HCT116 (cell line): ENCODE data around the gene ITGBL1. TPM values are rescaled to one million over a fixed set of nuclear protein-coding genes. Genes with fewer than 3 reads are reported as not detected.

Experiments used
- ATAC-seq: fragments of 200-7000 bp; cut with Tn5 transposase; 2 replicates; pipeline ENCODE4 v1.9.1; 2020; ENCODE audit warnings: mild to moderate bottlenecking, moderate library complexity
- BruUV-seq: library from RNA; stranded (reverse); fragments of 400-500 nt; replicated peaks from 2 replicates; lab custom pipeline; 2021; lab: Mats Ljungman, UMichigan
- CTCF ChIA-PET: fragments of 300-600 bp; sonication (Branson Sonifier 250); formaldehyde crosslinking; loops from one replicate; lab custom pipeline; 2021; ENCODE audit warnings: antibody characterized with exemption; lab: Charles Lee
- POLR2A ChIA-PET: fragments of 300-600, 350-600 bp; sonication (Branson Sonifier 250); formaldehyde crosslinking; loops from one replicate; lab custom pipeline; 2021; ENCODE audit warnings: antibody characterized with exemption; lab: Charles Lee
- RAD21 ChIA-PET, 2 experiments: fragments of 300-600 bp; sonication (Branson Sonifier 250); formaldehyde crosslinking; loops; one replicate each; lab custom pipeline; 2023; ENCODE audit warnings: low total read pairs in 2 of 2; ENCODE audit not compliant: uncharacterized antibody in 2 of 2, unreplicated experiment in 2 of 2, low non-redundant PET in 1 of 2; lab: Charles Lee
- DNase-seq: peaks from one replicate; pipeline ENCODE4 v3.0.0-alpha.2; 2010; ENCODE audit warnings: low read depth, low spot score
- H2AFZ ChIP-seq: fragments of 200-600 bp; shearing (Covaris generic), sonication (generic); 2 replicates; pipeline ENCODE4 v1.6.1; 2017; ENCODE audit warnings: low read depth, mixed run types, mixed read lengths, antibody characterized with exemption, low read length; ENCODE audit not compliant: poor library complexity, severe bottlenecking
- H3K27ac ChIP-seq: 2 replicates; pipeline ENCODE4 v1.5.1; 2012; ENCODE audit warnings: low read depth, low read length
- H3K27me3 ChIP-seq: fragments of 200-600 bp; sonication (generic); 2 replicates; pipeline ENCODE4 v1.6.1; 2016; ENCODE audit warnings: mixed run types, low read length, mixed read lengths; ENCODE audit not compliant: insufficient read depth
- H3K36me3 ChIP-seq, 2 experiments: fragments of 200-500 bp in 1 of 2; fragments of 200-600 bp in 1 of 2; sonication (Bioruptor generic) in 1 of 2; sonication (generic) in 1 of 2; 2 replicates each; pipeline versions ENCODE4 v1.5.1 to v1.6.1; 2014 to 2016; ENCODE audit warnings: low read length in 2 of 2, inconsistent platforms in 1 of 2, mixed read lengths in 1 of 2, mixed run types in 1 of 2; ENCODE audit not compliant: insufficient read depth in 2 of 2, control insufficient read depth in 1 of 2
- H3K4me1 ChIP-seq, 2 experiments: fragments of 200-600 bp in 1 of 2; sonication (generic) in 1 of 2; 2 replicates each; pipeline versions ENCODE4 v1.5.1 to v1.6.1; 2012 to 2017; ENCODE audit warnings: low read length in 2 of 2, inconsistent platforms in 1 of 2, mild to moderate bottlenecking in 1 of 2, mixed read lengths in 1 of 2, mixed run types in 1 of 2, moderate library complexity in 1 of 2; ENCODE audit not compliant: insufficient read depth in 2 of 2, control insufficient read depth in 1 of 2
- H3K4me2 ChIP-seq: fragments of 200-600 bp; sonication (generic); 2 replicates; pipeline ENCODE4 v1.6.1; 2017; ENCODE audit warnings: mixed run types, low read length, mixed read lengths
- H3K4me3 ChIP-seq, 2 experiments: fragments of 200-600 bp in 1 of 2; sonication (generic) in 1 of 2; replicated peaks in 1 of 2; 2 replicates each; pipeline ENCODE4 v1.5.1; 2011 to 2016; ENCODE audit warnings: low read length in 2 of 2, control low read depth in 1 of 2, low read depth in 1 of 2, mild to moderate bottlenecking in 1 of 2, mixed read lengths in 1 of 2, mixed run types in 1 of 2
- H3K79me2 ChIP-seq: fragments of 200-600 bp; sonication (generic); 2 replicates; pipeline ENCODE4 v1.6.1; 2017; ENCODE audit warnings: mild to moderate bottlenecking, mixed run types, low read length, moderate library complexity, mixed read lengths; ENCODE audit not compliant: insufficient read depth
- H3K9ac ChIP-seq: fragments of 200-600 bp; sonication (generic); 2 replicates; pipeline ENCODE4 v1.6.1; 2016; ENCODE audit warnings: low read length, mixed read lengths
- H3K9me2 ChIP-seq: fragments of 200-600 bp; sonication (generic), shearing (Covaris generic); 2 replicates; pipeline ENCODE4 v1.6.1; 2017; ENCODE audit warnings: mixed run types, mild to moderate bottlenecking, moderate library complexity; ENCODE audit not compliant: insufficient read depth
- H3K9me3 ChIP-seq, 2 experiments: fragments of 200-500 bp in 1 of 2; fragments of 200-600 bp in 1 of 2; sonication (Bioruptor generic) in 1 of 2; sonication (generic) in 1 of 2; 2 replicates each; pipeline ENCODE4 v1.6.1; 2014 to 2017; ENCODE audit warnings: low read length in 2 of 2, mixed read lengths in 2 of 2, inconsistent platforms in 1 of 2, low read depth in 1 of 2, mild to moderate bottlenecking in 1 of 2, mixed run types in 1 of 2, moderate library complexity in 1 of 2; ENCODE audit not compliant: control insufficient read depth in 1 of 2, insufficient read depth in 1 of 2
- H4K20me1 ChIP-seq: fragments of 200-600 bp; sonication (generic), shearing (Covaris generic); 2 replicates; pipeline ENCODE4 v1.6.1; 2017; ENCODE audit warnings: mixed run types, mild to moderate bottlenecking, moderate library complexity; ENCODE audit not compliant: insufficient read depth
- CBX3 ChIP-seq: IDR thresholded peaks from 2 replicates; pipeline ENCODE4 v1.6.1; 2012; ENCODE audit warnings: low read depth
- CTCF ChIP-seq, 3 experiments: fragments of 200-600 bp in 1 of 3; sonication (generic) in 1 of 3; IDR thresholded peaks in 2 of 3; conservative IDR thresholded peaks in 1 of 3; 2 replicates each; pipeline ENCODE4 v1.5.1; 2012 to 2017; ENCODE audit warnings: low read depth in 2 of 3, low read length in 2 of 3, antibody characterized with exemption in 1 of 3, borderline replicate concordance in 1 of 3, control low read depth in 1 of 3, mild to moderate bottlenecking in 1 of 3, mixed read lengths in 1 of 3, mixed run types in 1 of 3, moderate library complexity in 1 of 3; ENCODE audit not compliant: insufficient read depth in 1 of 3
- EGR1 ChIP-seq: IDR thresholded peaks from 2 replicates; pipeline ENCODE4 v1.6.1; 2012; ENCODE audit warnings: low read depth
- ELF1 ChIP-seq: IDR thresholded peaks from 2 replicates; pipeline ENCODE4 v1.6.1; 2012; ENCODE audit warnings: low read depth, borderline replicate concordance
- EZH2phosphoT487 ChIP-seq: fragments of 200-600 bp; IDR thresholded peaks from 2 replicates; pipeline ENCODE4 v1.6.1; 2018; ENCODE audit warnings: antibody characterized with exemption, borderline replicate concordance
- FOSL1 ChIP-seq: IDR thresholded peaks from 2 replicates; pipeline ENCODE4 v1.6.1; 2012; ENCODE audit warnings: low read depth
- JUND ChIP-seq: IDR thresholded peaks from 2 replicates; pipeline ENCODE4 v1.6.1; 2012
- POLR2AphosphoS5 ChIP-seq: IDR thresholded peaks from 2 replicates; pipeline ENCODE4 v1.6.1; 2011; ENCODE audit warnings: mild to moderate bottlenecking, low read depth, low read length, moderate library complexity
- SIN3A ChIP-seq: IDR thresholded peaks from 2 replicates; pipeline ENCODE4 v1.6.1; 2012; ENCODE audit warnings: low read depth
- SRF ChIP-seq: IDR thresholded peaks from 2 replicates; pipeline ENCODE4 v1.6.1; 2012; ENCODE audit warnings: low read depth
- YY1 ChIP-seq: IDR thresholded peaks from 2 replicates; pipeline ENCODE4 v1.6.1; 2011; ENCODE audit warnings: low read length, low read depth, moderate library complexity, mild to moderate bottlenecking; ENCODE audit not compliant: insufficient replicate concordance; ENCODE audit errors: extremely low read depth
- ZBTB33 ChIP-seq: IDR thresholded peaks from 2 replicates; pipeline ENCODE4 v1.6.1; 2011; ENCODE audit warnings: mild to moderate bottlenecking, low read length, moderate library complexity; ENCODE audit not compliant: insufficient replicate concordance; ENCODE audit errors: extremely low read depth
- ZNF274 ChIP-seq: fragments of 200-500 bp; sonication (Bioruptor generic); IDR thresholded peaks from 2 replicates; pipeline ENCODE4 v1.6.1; 2014; ENCODE audit warnings: mild to moderate bottlenecking, low read depth, low read length, inconsistent platforms
- intact Hi-C: fragments of 100-400 bp; cut with micrococcal nuclease; formaldehyde crosslinking; loops from 2 replicates; pipeline ENCODE4 v1.10.0; 2022
- total RNA-seq: library from RNA; stranded (reverse); gene quantifications from one replicate; pipeline ENCODE4 v1.2.1, GENCODE V29; 2021; ENCODE audit not compliant: unreplicated experiment
- TF ChIP-seq, protein P1 (sequence below): IDR thresholded peaks from 2 replicates; pipeline ENCODE4 v1.6.1; 2012

Gene ITGBL1
- total RNA-seq, 1 experiment from 2014 or later, result 0.66 TPM

DNA sequence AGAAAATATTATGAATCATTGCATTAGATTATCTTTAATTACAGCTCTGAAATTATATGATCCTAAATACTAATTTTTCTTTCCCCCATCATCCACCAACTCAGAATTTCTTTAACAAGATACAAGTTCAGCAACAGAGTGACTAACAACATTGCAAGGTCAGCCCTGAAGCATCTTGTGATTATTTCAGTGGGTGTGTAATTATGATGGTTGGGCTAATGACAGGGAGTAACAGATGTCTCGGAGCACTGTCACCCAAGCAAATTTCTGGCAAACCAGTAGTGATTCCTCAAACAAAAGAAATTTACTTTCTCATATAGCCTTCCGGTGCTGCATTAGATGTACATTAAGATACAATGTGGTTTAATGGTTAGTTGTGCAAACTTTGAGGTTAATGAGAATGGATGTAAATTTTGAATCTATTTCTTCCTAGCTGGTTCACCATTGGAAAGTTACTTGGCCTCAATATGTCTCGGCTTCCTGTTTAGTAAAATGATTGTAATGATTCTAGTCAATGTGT lies 238.9 kb downstream of the ITGBL1 start:
- H3K9me3 ChIP-seq, result peaks cover 0 to 4% of the 10 kb centered on the region in 2 experiments; a peak in 2 of 4 replicates
- H3K27ac ChIP-seq, result no peak overlapping the region
- no peaks in the 10 kb centered on the region for H3K9me2 ChIP-seq
- intact Hi-C loops, result no loop called here
- POLR2A ChIA-PET, result no interaction called here
- H3K4me3 ChIP-seq, result no peak overlapping the region
- no peak overlapping the region for H3K4me2 ChIP-seq
- CTCF ChIA-PET, result no interaction called here
- BruUV-seq, result no TSS peak
- H3K4me1 ChIP-seq, result no peaks in the 10 kb centered on the region
- H3K27me3 ChIP-seq, result no peaks in the 10 kb centered on the region
- TF ChIP-seq CBX3 (no peak), ELF1 (no peak), ZBTB33 (no peak), POLR2AphosphoS5 (no peak), EZH2phosphoT487 (no peak), CTCF (IDR thresholded peaks at IDR 0.05 in 2 of 3, conservative IDR thresholded peaks at IDR 0.05 in 1 of 3; ENCODE audit: borderline replicate concordance in 1 of 3, insufficient read depth in 1 of 3, low read depth in 2 of 3, low read length in 2 of 3) (no peak), SIN3A (no peak), SRF (no peak), FOSL1 (no peak), YY1 (no peak), JUND (no peak), ZNF274 (no peak), EGR1 (no peak)
- TF ChIP-seq, protein P1, sequence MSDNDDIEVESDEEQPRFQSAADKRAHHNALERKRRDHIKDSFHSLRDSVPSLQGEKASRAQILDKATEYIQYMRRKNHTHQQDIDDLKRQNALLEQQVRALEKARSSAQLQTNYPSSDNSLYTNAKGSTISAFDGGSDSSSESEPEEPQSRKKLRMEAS, result no peak
- H3K79me2 ChIP-seq, result no peaks in the 10 kb centered on the region
- RAD21 ChIA-PET, result no interaction called here
- DNase-seq (no peak), ATAC-seq (no peak)
- no peak overlapping the region for H2AFZ ChIP-seq
- no peaks in the 10 kb centered on the region for H3K36me3 ChIP-seq
- no peaks in the 10 kb centered on the region for H4K20me1 ChIP-seq
- no peak overlapping the region for H3K9ac ChIP-seq
